ENCODE results near the gene SPI1.

Gene SPI1

DNA sequence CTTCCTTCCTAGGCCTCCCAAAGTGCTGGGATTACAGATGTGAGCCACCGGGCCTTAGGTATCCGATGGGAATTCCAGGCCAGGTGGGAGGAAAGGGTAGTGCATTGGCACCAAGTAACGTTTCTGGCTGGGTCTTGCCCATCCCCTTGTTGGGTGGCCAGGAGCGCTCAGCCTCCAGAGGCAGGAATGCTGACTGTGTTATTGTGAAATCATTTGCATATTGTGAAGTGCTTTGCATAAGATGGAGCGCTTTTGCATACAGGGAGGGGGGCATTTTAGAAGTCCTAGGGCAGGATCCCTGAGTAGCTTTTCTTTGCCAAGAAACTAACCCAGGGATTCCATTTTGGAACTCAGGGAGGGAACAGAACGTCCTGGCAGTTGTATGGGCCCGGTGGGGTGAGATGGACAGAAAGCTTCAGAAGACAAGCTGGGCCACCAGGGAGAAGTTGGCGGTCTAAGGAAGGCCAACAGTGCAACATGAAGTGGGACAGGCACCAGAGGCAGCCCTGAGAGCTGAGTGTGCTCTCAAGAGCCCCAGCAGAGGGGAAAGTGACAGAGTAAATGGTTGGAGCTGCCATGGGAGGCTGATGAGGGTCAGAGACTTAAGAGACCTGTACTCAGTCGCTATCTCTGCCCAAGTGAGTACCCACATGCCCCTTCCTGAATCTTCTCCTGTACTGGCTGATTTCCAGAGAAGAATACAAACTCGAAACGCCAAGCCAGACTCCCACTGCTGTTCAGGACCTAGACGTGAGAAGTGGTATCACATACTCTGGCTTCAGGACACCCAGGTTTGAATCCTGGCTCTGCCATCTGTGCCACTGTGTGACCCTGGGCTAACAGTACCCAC lies 28.8 kb upstream of the SPI1 start:
- no peak for DNase-seq

DNA sequence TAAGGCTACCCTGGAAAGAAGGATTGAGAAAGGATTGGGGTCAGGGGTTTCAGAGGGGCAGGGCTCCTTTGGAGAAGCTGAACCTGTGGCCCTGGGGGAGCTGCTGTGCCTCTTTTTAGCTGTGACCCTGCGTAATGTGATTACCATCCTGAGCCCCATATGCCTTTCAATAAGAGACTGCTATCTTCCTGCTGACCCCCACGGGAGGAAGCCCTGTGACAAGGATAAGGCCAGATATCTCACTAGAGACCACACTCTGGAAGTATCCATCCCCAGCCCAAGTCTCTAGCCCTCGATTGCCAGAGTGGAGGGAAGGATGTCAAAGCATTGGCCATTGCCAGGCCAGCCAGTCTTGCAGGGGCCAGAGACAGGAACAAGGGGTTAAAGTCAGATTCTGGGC lies 25.2 kb upstream of the SPI1 start:
- no peak for DNase-seq

DNA sequence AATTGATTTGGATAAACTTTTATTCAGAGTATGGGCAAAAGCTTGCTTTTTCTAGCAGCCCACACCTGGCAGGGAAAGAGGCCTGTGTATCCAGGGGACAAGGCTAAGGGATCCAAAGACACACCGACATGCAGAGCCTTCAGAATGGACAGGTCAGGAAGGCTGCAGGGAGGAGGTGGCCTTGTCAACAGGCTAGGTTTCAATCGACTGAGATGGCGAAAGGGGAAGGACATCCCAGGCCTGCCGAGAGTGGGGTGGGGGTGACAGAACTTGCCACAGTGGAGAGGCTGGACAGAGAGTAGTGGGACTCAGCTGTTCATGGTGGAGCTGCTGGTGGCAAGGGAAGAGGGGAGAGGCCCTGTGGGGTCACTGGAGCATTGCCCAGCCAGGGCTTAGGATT lies 24.8 kb upstream of the SPI1 start:
- DNase-seq: no peak

DNA sequence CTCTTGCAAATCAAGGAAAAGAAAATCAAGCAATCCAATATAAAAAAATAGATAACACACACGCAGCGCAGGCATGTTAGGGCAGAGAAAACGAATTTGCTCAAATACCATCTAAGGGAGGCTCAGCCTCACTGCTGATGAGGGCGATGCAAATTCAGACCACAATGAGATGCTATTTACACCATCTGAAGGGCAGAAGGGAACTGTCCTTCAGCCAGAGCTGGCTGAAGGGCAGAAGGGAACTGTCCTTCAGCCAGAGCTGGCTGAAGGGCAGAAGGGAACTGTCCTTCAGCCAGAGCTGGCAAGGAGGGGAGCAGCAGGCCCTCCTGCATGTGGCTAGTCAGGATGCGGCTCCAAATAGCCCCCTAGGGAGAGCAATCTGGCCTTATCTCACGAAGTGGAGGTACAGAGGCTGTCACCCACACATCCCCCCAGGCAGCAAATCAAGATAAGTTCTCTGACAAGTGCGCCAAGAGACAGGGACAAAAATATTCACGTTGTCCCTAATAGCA lies 22.5 kb upstream of the SPI1 start:
- DNase-seq: no peak

DNA sequence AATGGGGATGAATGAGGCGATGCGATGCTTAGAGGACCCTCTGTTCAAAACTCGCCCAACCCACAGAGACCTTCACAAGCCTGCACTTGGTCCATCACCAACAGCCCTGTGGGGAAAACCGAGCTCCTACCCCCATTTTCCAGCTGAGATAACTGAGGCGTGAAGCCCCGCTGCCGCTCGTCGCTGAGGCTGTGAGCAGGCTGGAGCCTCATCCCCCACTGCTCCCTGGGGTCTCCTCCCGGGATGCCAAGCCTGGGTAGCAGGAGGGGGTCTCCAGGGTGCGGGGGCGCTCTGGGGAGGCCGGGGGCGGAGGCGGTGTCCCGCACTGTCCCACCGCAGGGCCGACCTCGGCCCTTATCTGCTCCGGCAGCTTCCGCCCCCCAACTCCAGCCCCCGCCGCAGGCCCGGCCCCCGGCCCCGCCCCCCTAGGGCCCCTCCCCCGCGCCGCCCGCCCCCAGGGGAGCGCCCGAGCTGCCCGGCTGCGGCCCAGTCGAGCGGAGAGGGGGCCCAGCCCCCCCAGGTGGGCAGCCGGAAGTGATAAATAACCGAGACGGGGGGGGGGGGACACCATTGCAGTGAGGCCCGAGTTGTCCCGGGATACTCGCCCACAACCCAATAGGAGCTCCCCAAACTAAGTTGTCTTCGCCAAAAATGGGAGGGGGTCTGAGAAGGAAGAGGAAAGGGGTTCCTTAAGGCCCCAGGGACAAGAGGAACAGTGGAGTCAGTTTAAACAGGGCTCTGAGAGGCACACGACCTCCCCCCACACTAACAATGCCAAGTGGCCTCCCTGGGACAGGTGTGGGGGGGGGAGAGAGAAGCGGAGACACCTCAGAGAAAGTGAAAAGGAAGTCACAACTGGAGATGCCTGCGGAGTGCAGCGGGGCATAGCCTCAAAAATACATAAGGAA lies 21.8 kb upstream of the SPI1 start:
- DNase-seq: peak; percentile 21

DNA sequence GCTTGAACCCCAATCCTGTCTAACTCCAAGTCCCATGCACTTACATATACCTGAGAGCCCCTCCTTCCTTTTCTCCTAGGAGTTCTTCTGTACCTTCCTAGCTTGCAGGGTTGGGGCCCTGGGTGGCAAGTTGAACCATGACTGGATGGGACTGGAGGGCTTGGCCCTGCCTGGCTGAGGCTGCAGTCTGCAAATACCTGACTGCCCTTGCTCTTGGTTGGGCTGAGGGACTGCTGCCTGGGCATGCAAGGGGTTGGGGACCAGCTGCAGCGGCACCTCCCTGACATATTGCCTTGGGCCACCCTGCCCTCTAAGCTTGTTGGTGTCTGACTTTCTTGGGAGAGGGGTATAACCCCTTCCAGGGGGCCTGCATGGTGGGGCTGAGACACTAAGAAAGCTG lies 20.2 kb upstream of the SPI1 start:
- no peak for DNase-seq

DNA sequence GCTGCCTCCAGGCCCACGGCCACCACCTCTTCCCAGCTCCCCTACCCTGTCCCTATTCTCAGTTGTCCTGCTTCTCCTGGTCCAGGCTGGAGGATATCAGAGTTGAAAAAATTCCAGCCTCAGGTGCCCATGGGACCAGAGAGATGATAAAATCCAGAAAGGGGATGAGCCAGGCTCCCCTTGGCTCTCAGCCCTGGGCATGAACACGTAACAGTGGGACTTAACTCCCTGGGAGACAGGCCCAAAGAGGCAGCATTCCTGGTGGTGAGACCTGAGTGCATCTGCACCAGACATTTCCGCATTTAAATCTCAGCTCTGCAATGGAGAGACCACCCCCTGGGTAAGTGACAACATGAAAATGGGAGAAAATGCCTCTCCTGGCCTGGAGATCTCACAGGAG lies 19.7 kb upstream of the SPI1 start:
- DNase-seq: no peak

DNA sequence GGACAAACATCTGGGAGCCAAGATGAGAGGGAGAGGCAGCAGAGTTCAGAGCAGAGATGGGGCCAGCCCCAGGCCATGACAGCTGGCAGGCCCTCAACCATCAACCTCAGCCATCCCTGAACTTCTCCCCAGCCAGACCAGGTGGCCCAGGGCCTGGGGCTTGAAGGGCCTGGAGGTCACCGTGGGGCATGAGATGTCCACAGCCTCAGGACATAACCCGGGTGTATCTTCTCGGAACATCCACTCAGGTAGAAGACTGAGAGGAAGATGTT lies 17.6 kb upstream of the SPI1 start:
- no peak for DNase-seq

DNA sequence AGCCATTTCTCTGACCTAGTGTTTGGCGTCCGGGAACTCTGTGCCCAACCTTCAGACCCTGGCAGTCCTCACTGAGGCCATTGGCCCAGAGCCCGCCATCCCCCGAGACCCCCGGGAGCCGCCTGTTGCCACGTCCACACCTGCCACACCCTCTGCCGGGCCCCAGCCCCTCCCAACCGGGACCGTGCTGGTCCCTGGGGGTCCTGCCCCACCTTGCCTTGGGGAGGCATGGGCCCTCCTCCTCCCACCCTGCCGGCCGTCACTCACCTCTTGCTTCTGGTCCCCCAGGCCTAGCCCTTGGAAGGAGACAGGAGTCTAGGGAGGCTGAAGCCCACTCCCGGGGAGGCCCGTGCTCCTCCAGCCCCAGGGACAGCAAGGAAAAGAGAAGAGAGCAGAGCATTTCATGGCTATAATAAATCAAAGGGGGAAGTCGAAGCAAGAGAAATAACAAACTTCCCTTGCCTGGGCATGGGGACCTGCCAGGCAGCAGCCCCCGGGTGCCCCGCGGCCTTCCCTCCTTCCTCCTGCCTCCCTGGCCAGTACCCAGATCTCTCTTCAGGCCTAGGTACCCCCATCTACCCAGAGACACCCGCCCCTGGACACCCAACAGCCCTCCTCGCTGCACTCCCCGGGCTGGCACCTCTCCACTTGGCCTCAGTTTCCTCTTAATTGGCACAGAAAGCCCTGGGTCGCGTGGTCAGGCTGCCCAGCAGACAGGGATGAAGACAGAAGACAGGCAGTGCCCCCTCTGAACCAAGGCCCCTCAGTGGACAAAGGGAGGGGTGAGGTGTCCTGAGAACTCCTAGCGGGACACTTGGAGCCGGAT lies 17.1 kb upstream of the SPI1 start:
- DNase-seq: no peak

DNA sequence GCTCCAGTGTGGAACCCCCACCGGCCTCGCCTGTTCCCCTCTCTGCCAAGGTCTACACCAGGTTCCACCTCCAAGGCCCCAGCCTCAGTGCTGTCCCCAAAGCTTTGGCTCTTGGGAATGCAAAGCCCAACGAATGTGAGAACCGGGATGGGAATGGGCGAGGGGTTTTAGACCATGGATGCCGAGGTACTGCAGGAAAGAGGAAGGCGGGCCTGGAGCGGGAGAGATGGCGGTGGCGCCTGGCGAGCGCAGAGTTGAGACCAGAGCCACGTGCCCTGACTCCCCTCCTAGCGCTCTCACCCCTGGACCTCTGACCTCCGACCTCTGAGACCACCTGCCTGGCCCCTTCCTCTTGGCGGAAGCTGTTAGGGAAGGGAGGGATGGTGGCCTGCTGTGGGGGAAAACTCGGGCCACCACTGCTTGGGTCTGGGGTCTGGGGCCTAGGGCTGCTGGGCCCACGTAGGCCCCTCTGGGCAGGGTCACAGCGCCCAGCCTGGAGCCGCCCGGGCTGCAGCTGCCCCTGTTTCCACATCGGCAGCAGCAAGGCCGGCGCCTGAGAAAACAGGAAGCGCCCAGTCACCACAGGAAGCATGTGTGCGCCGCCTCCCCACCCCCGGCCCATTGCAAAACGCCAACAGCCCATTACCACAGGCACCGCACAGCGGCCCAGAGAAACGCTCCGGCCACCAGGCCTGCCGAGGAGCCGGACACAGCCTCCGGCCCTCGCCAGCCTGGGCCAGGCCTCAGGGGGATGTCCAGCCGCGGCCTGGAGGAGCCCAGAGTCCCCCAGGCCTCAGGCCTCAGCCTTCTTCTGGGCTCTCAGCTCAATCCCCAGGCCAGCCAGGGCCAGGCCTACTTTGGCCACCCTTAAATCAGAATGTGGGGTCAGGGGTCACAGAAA lies 16.2 kb upstream of the SPI1 start:
- DNase-seq: no peak

DNA sequence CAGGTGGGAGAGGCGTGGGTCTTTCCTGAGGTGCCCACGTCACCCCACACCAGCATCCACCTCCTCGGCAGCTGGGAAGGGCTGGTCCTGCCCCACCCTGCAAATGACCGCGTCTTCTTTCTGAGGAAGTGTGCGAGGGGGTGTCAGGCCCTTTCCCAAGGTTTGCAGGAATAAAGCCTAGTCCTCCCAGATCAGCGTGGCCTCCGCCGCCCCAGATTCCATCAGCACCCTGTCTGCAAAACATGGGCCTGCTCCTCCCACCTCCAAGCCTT lies 15.6 kb upstream of the SPI1 start:
- DNase-seq: no peak

DNA sequence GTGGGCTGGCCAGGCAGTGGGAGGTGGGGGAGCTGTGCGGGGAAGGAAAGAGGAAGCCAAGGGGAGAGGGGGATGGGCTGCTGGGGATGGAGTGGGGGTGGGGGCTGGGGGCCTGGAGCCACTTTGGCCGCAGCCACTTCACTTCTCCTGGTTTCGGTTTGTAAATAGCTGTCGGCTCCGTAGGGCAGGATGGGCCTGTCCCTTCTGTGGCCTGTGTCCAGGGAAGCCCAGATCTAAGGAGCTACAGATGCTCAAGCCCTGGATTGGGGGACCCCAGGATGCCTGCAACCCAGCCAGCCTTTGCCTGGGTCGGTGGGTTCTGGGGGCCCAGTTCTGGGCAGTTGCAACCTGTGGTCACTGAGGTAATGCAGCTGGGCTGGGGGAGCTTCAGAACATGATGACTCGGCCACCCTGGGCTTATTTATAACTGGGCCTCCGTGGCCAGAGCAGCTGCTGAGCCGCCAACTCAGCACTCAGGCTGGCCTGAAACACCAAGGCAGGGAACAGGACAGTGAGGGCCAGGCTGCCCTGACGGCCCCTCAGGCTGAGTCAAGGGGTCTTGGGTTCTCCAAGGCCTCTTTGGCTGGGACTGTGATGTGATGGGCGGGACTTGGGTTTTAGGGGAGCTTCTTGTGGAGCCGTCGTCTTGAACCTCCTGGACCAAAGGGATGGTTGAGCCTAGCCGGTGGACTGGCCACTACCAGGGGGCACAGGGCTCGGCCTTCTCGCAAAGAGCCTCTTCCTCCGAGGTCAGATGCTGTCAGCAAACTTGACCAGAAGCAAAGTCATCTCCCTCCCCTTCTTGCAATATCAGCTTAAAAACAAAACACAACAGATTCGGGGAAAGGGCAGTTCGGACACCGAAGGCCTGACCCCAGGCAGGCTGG lies 15.1 kb upstream of the SPI1 start:
- DNase-seq: no peak

DNA sequence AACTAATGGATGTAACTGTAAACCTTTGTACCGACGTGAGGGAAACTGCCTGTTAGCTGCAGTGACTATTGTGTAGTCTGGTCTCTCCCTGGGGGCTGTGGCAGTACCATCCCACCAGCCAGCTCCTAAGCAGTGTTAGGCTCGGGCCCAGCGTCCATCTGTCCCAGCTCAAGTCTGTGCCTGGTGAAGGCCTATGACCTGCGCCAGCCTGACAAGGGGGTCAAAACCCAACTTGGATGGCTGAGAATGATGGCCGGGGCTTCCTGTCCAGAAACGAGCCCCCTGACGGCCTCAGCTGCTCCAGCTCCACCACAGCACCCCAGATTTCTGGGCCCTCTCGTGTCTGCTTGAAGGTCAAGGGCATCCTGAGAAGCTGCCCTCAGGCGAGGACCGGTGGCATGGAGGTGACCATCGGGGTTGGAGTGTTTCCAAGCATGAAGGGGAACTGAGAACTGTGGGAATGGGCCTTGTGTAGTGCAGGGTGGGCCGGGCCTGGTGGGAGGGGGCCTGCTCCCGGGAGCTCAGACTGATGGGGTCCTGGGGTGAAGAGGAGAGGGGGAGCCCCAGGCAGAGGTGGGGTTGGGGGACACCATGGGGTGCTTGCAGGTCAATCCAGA lies 14.3 kb upstream of the SPI1 start:
- no peak for DNase-seq

DNA sequence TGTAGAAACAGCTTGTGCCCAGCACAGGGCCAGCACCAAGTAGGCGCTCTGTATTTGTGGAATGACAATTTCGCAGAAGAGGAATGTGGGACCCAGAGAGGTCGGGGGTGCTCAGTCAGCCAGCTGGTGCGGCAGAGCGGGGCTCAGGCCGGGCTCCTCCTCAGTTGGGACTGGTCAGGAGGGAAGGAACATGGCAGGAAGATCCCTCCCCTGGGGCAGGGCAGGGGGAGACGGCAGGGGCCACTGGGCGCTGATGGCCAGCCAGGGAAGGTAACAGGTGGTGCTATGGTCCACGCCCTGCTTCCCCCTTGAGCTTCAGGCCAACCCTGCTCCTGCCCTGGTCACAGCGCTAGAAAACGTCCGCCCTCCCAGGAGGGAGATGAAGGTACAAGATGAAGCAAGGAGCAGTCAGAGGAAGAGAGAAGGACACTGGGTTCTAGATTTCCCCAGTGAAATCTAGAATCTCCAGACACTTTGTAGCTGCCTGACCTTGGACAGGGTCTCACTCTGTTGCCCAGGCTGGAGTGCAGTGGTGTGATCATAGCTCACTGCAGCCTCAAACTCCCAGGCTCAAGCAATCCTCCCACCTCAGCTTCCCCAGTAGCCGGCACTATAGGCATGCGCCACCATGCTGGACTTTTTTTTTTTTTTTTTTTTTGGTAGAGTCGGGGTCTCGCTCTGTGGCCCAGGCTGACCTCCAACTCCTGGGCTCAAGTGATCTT lies 13.5 kb upstream of the SPI1 start:
- DNase-seq: no peak

DNA sequence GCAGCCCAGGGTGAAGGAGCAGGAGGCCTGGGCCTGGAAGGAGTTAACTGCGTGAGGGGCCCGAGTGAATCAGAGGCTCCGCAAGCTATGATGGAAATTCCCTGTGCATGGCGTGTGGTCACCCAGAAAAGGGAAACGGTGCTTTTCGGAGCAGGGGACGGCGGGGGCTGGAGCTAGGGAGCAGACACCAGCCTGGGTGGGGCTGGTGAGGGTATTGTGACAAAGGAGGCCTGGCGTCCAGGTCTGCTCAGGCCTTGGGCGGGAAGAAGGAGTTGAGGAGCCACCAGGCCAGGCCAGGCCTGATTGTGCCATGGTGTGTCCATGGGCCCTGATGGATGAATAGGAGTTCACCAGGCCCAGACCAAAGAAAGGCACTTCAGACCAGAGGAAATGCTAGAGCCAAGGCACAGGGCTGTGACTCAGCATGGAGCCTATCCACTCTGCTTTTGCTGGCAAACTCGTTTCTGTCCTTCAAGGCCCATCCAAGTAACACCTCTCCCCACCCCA lies 12.8 kb upstream of the SPI1 start:
- DNase-seq: no peak

DNA sequence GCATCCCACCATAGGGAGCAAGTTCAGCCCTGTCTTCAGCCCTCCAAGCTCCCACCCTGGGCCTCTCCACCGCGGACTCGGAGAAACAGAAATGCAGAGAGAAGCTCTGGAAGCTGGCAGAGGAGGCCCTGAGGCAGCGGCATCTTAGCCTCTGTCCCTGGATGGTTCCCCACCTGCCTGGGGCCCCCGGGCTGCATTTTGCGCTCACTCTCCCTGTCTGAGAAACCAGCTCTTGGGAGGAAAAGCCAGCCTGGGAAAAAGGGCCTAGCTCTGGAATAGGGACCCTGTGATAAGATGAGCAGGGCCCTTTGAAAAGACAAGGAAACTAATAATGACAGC lies 12.0 kb upstream of the SPI1 start:
- DNase-seq: no peak

DNA sequence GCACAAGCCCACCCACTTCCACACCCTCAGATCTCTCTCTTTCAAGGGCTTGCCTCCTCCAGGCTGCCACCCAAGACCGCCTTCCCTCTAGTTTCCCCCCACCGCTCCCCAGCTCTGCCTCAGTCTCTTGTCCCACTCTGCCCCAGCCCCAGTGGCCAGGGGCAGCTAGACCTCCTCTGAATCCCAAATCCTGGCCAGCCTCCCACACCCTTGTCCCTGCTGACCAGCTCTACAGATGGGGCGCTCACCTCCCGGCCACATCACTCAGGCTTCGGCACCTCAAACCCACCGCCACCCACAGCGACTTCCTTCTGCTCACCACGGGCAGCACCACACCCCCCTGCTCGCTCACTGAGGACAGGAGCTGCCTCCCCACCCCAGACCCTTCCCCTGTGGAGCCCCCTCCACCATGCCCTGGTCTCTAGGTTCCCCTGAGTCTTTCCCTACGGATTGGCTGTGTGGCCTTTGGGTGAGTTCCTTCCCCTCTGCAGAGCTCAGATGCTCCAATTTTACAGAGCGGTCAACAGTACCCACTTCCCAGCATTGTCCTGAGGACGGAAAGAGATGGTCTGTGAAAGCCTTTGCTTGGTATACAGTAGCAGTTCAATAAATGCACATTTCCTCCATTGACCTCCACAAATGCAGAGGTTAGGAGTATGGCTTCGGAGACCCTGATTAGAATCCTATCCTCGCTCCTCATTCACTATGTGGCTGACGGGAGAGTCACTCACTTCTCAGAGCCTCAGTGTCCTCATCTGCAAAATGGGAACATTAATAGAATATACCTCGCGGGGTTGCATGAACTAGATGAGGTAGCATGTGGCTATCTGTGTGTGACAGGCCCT lies 11.5 kb upstream of the SPI1 start:
- DNase-seq: no peak

DNA sequence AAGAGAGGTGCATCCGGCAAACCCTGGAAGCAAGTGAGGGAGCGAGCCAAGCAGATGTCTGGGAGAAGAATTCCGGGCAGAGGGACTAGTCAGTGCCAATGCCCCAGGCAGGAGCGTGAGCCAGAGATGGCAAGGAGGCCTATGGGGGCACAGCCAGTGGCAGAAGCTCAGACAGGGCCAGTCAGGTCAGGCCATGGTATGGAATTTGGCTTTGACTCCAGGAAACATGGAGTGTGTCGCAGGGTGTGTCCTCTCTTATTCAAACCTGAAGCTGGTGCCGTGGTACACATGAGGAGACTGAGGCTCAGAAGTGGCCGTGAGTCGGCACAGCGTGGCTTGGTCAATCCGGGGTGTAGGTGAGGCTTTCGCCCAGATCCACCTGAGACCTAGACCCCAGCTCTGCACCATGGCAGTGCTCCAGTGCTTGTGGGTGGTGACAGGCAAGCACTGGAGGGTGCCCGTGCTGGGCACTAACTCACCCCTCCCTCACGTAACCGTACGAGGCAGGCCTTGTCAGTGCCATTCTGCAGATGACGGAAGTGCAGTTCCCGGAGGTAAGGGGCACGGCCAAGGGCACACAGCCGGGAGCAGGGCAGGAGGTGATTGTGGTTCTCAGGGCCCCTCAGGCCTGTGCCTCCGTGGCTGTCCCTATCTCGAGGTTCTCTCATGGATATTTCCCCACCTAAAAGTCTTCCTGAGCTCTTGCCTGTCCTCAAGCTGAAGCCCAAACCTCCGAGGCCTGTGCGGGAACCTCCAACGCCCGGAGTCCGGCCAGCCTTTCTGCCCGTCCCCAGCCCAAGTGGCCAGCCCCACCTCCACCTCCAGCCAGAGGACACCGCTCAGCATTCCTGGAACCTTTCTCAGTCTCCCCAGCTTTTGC lies 10.6 kb upstream of the SPI1 start:
- no peak for DNase-seq

Measured in NCI-H345 (cell line).